ENCODE results near the gene WAPL.
A peak's percentile ranks its signal among the peaks of the same experiment; 100 is the strongest.

WAPL gene

DNA sequence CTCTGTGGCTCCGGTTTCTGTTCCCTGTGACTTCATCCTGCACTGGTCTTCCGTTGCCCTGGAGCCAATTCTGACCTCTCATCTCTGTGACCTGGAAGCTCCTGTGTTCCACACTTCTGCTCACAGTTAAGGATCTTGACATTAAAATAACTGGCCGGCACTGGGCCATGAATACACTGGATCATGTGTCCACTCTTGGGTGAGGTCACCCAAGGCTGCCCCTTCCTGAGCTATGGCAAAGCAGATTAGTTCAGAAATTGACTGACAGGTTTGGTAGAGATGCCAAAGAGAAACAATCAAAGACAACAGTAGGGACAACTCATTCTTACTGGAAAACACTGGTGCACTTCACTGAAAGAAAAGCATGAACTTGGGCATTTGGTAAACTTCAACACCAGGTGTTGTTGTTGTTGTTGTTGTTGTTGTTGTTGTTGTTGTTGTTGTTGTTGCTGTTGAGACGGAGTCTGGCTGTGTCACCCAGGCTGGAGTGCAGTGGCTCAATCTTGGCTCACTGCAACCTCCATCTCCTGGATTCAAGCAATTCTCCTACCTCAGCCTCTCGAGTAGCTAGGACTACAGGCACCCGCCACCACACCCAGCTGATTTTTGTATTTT lies 118.3 kb downstream of the WAPL start:
- TF ChIP-seq, protein P1, sequence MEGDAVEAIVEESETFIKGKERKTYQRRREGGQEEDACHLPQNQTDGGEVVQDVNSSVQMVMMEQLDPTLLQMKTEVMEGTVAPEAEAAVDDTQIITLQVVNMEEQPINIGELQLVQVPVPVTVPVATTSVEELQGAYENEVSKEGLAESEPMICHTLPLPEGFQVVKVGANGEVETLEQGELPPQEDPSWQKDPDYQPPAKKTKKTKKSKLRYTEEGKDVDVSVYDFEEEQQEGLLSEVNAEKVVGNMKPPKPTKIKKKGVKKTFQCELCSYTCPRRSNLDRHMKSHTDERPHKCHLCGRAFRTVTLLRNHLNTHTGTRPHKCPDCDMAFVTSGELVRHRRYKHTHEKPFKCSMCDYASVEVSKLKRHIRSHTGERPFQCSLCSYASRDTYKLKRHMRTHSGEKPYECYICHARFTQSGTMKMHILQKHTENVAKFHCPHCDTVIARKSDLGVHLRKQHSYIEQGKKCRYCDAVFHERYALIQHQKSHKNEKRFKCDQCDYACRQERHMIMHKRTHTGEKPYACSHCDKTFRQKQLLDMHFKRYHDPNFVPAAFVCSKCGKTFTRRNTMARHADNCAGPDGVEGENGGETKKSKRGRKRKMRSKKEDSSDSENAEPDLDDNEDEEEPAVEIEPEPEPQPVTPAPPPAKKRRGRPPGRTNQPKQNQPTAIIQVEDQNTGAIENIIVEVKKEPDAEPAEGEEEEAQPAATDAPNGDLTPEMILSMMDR (IDR thresholded peaks at IDR 0.05; ENCODE audit: control insufficient read depth, extremely low read depth, insufficient read depth) = no peak
- no peak for DNase-seq (ENCODE audit: low read depth)
- no peak overlapping the region for H3K4me3 ChIP-seq (ENCODE audit: low read depth, low read length)

DNA sequence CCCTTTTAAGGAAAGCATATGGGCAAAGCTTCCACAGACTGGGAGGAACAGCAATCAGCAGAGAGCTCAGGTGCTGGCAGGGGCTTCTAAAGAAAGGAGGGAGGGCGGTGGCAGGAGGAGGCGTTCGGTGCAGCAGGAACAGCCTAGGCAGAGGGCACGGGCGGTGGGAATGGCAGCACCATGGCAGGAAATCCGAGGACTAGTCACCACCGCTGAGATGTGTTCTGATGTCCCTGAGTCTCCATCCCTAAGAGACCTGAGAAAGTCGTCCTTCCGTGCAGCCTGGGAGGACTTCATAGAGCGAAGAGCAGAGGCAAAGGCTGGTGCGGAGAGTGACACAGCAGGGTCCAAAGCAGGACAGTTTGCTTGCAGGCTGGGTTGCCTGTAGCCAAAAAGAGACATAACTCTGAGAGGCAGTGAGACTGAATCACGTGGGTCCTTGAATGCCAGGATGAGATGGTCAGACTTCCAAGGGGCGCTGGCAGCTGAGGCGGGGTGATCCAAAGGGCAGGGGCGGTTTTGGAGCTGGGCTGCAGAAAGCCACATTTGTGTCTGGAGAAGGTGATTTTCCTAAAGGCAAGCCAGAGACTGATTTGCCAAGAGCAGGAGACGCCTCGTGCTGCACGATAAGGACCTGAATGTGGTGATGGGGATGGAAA lies 119.2 kb downstream of the WAPL start:
- H3K4me3 ChIP-seq (ENCODE audit: low read depth, low read length) = no peak overlapping the region
- TF ChIP-seq, protein P1 (IDR thresholded peaks at IDR 0.05; ENCODE audit: control insufficient read depth, extremely low read depth, insufficient read depth) = no peak
- no peak for DNase-seq (ENCODE audit: low read depth)

- no peak for DNase-seq (ENCODE audit: low read depth)
- peak overlapping the region; percentile 55; the same call in 1 of the 2 replicates for H3K4me3 ChIP-seq (ENCODE audit: low read depth, low read length)
- TF ChIP-seq, protein P1 (IDR thresholded peaks at IDR 0.05; ENCODE audit: control insufficient read depth, extremely low read depth, insufficient read depth) = no peak
These were observed 119.9 kb downstream of the WAPL start for GRCh38 chr10:86401588-86402282.

- DNase-seq (ENCODE audit: low read depth) = no peak
- TF ChIP-seq, protein P1 (IDR thresholded peaks at IDR 0.05; ENCODE audit: control insufficient read depth, extremely low read depth, insufficient read depth) = no peak
- peak overlapping the region; percentile 55 for H3K4me3 ChIP-seq (ENCODE audit: low read depth, low read length)
These were observed 120.6 kb downstream of the WAPL start for GRCh38 chr10:86400705-86401587.

- DNase-seq (ENCODE audit: low read depth) = peak; percentile 69
- TF ChIP-seq, protein P1 (IDR thresholded peaks at IDR 0.05; ENCODE audit: control insufficient read depth, extremely low read depth, insufficient read depth) = peak; percentile 77
- H3K4me3 ChIP-seq (ENCODE audit: low read depth, low read length) = peak overlapping the region; percentile 55
These were observed 121.5 kb downstream of the WAPL start for GRCh38 chr10:86399879-86400704.

GRCh38 chr10:86399514-86399878 lies 122.1 kb downstream of the WAPL start:
- no peak overlapping the region for H3K4me3 ChIP-seq (ENCODE audit: low read depth, low read length)

More at GRCh38 chr10:86399514-86399878, 122.1 kb downstream of the WAPL start:
- DNase-seq (ENCODE audit: low read depth) = no peak
- TF ChIP-seq, protein P1 (IDR thresholded peaks at IDR 0.05; ENCODE audit: control insufficient read depth, extremely low read depth, insufficient read depth) = no peak

Measured in LNCaP clone FGC (cell line).